Lower leg skin (tissue), 3 donors: Measurements from ENCODE around the gene YTHDF1.

Source experiments
- CTCF ChIP-seq, 3 donors: fragments of 450-650 bp; IDR thresholded peaks; one replicate each; pipeline ENCODE4 v1.5.1; 2016; ENCODE audit warnings: antibody characterized with exemption in 3 of 3, mild to moderate bottlenecking in 3 of 3, moderate library complexity in 2 of 3
- POLR2A ChIP-seq, 2 donors: fragments of 450-650 bp; IDR thresholded peaks; one replicate each; pipeline ENCODE4 v1.6.1; 2016 to 2017; ENCODE audit warnings: antibody characterized with exemption in 2 of 2, mild to moderate bottlenecking in 1 of 2, moderate library complexity in 1 of 2

- no peak for TF ChIP-seq CTCF (IDR thresholded peaks at IDR 0.05)
- no peak for TF ChIP-seq POLR2A (IDR thresholded peaks at IDR 0.05)
These were observed 27.1 kb downstream of the YTHDF1 start for GRCh38 chr20:63188641-63189321.
